ENCODE results near the gene MCAT.
A peak's percentile ranks its signal among the peaks of the same experiment; 100 is the strongest.
"Not testable (repeated sequence)": the region's sequence is repeated elsewhere in the genome, so short reads cannot be mapped to it uniquely, and the experiment has no call there.

The MCAT gene

GRCh38 chr22:43126501-43127165 lies 16.6 kb downstream of the MCAT start:
- peak; percentile 86 for DNase-seq (ENCODE audit: low read depth)

- DNase-seq (ENCODE audit: low read depth): no peak
These were observed 24.2 kb downstream of the MCAT start for GRCh38 chr22:43118953-43119458.

GRCh38 chr22:43118024-43118849 lies 25.0 kb downstream of the MCAT start:
- no peak for DNase-seq (ENCODE audit: low read depth)

- DNase-seq (ENCODE audit: low read depth): no peak
These were observed 26.3 kb downstream of the MCAT start for GRCh38 chr22:43116932-43117331.

GRCh38 chr22:43114958-43115357 lies 28.2 kb downstream of the MCAT start:
- no peak for DNase-seq (ENCODE audit: low read depth)

GRCh38 chr22:43113526-43114251 lies 29.5 kb downstream of the MCAT start:
- DNase-seq (ENCODE audit: low read depth): no peak

GRCh38 chr22:43110927-43111623 lies 32.1 kb downstream of the MCAT start:
- DNase-seq (ENCODE audit: low read depth): no peak

- DNase-seq (ENCODE audit: low read depth): no peak
These were observed 32.7 kb downstream of the MCAT start, which contains the start of gene BIK for GRCh38 chr22:43110444-43110926. Gene BIK, plus strand, starts transcription at chr22:43110750. Its CDS starts 13,273 bp downstream, at chr22:43124023.

- DNase-seq (ENCODE audit: low read depth): no peak
These were observed 33.2 kb downstream of the MCAT start for GRCh38 chr22:43109921-43110443.

GRCh38 chr22:43109511-43109910 lies 33.7 kb downstream of the MCAT start:
- DNase-seq (ENCODE audit: low read depth): no peak

- no peak for DNase-seq (ENCODE audit: low read depth)
These were observed 36.9 kb downstream of the MCAT start for GRCh38 chr22:43106302-43106701.

- not testable (repeated sequence) for DNase-seq (ENCODE audit: low read depth)
These were observed 38.2 kb downstream of the MCAT start for GRCh38 chr22:43104950-43105349.

GRCh38 chr22:43104056-43104625 lies 39.1 kb downstream of the MCAT start:
- DNase-seq (ENCODE audit: low read depth): peak; percentile 47

GRCh38 chr22:43101306-43101705 lies 41.9 kb downstream of the MCAT start:
- DNase-seq (ENCODE audit: low read depth): no peak

- peak; percentile 36 for DNase-seq (ENCODE audit: low read depth)
These were observed 43.0 kb downstream of the MCAT start for GRCh38 chr22:43100225-43100624.

GRCh38 chr22:43099095-43099494 lies 44.1 kb downstream of the MCAT start:
- DNase-seq (ENCODE audit: low read depth): no peak

- DNase-seq (ENCODE audit: low read depth): no peak
These were observed 44.8 kb downstream of the MCAT start for GRCh38 chr22:43098356-43098755.

GRCh38 chr22:43096420-43096819 lies 46.8 kb downstream of the MCAT start:
- DNase-seq (ENCODE audit: low read depth): no peak

GRCh38 chr22:43094551-43094950 lies 48.6 kb downstream of the MCAT start:
- DNase-seq (ENCODE audit: low read depth): no peak

- DNase-seq (ENCODE audit: low read depth): no peak
These were observed 49.1 kb downstream of the MCAT start for GRCh38 chr22:43094085-43094484.

GRCh38 chr22:43092085-43092484 lies 51.1 kb downstream of the MCAT start:
- DNase-seq (ENCODE audit: low read depth): no peak

Measured in iris pigment epithelial cell (primary cell).